LNCaP clone FGC (cell line): ENCODE results near the gene POU3F3.

Experiments used
- DNase-seq: peaks from one replicate; pipeline ENCODE4 v3.0.0-alpha.2; 2011; ENCODE audit warnings: low read depth
- H3K4me3 ChIP-seq: 2 replicates; pipeline ENCODE4 v1.5.1; 2011; ENCODE audit warnings: mild to moderate bottlenecking, low read depth, low read length, control low read depth
- CTCF ChIP-seq: IDR thresholded peaks from 2 replicates; pipeline ENCODE4 v1.5.1; 2012; ENCODE audit warnings: mild to moderate bottlenecking; ENCODE audit not compliant: control insufficient read depth, insufficient read depth; ENCODE audit errors: extremely low read depth

The POU3F3 gene

GRCh38 chr2:104825124-104825865 is 28.6 kb upstream of the POU3F3 start:
- H3K4me3 ChIP-seq = no peak overlapping the region
- no peak for TF ChIP-seq CTCF
- DNase-seq = no peak

- TF ChIP-seq CTCF = no peak
- no peak for DNase-seq
- H3K4me3 ChIP-seq = no peak overlapping the region
Measured at GRCh38 chr2:104826016-104826415, 27.9 kb upstream of the POU3F3 start.

- no peak overlapping the region for H3K4me3 ChIP-seq
- no peak for DNase-seq
- no peak for TF ChIP-seq CTCF
Measured at GRCh38 chr2:104831742-104832141, 22.2 kb upstream of the POU3F3 start.

- DNase-seq = no peak
- H3K4me3 ChIP-seq = no peak overlapping the region
- no peak for TF ChIP-seq CTCF
Measured at GRCh38 chr2:104834431-104835153, 19.3 kb upstream of the POU3F3 start.

GRCh38 chr2:104836265-104836664 is 17.6 kb upstream of the POU3F3 start:
- no peak for DNase-seq
- TF ChIP-seq CTCF = no peak
- no peak overlapping the region for H3K4me3 ChIP-seq

GRCh38 chr2:104836841-104837240 is 17.1 kb upstream of the POU3F3 start:
- no peak overlapping the region for H3K4me3 ChIP-seq
- DNase-seq = no peak
- TF ChIP-seq CTCF = no peak
